HG03097 (cell line): Measurements from ENCODE around the gene KCNMB3.
A peak's percentile ranks its signal among the peaks of the same experiment; 100 is the strongest.
"Not testable (repeated sequence)": the region's sequence is repeated elsewhere in the genome, so short reads cannot be mapped to it uniquely, and the experiment has no call there.

Source experiments
- ATAC-seq: cut with Tn5 transposase; IDR thresholded peaks from one replicate; pipeline ENCODE4 v1.9.1; 2021; ENCODE audit not compliant: unreplicated experiment, low FRiP score

Gene KCNMB3

GRCh38 chr3:179265092-179265491 is 14.2 kb upstream of the KCNMB3 start:
- no peak for ATAC-seq

GRCh38 chr3:179264449-179264848 is 13.5 kb upstream of the KCNMB3 start:
- ATAC-seq = no peak

GRCh38 chr3:179263134-179263533 is 12.2 kb upstream of the KCNMB3 start:
- ATAC-seq = no peak

GRCh38 chr3:179260949-179261765 is 10.2 kb upstream of the KCNMB3 start:
- peak; percentile 91 for ATAC-seq

GRCh38 chr3:179259959-179260756 is 9.2 kb upstream of the KCNMB3 start:
- ATAC-seq = not testable (repeated sequence)

DNA sequence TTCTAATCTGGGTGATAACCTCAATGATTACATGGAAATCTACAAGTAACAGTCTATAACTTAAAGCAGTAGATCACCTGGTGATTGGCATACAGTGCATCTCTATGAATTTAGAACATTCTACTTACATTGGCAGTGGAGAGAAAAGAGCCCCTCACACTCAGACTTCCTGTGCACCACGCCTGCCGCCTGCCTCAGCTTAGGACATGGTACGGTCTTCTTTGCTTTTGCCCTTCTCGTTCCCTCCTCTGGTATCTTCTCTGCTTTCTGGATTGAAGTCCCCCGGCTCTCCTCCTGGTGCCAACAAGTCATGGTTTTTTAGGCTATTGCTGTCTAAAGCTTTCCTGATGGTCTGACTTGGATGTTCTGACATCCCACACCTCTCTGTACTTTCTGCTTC is 7.9 kb upstream of the KCNMB3 start:
- ATAC-seq = no peak

DNA sequence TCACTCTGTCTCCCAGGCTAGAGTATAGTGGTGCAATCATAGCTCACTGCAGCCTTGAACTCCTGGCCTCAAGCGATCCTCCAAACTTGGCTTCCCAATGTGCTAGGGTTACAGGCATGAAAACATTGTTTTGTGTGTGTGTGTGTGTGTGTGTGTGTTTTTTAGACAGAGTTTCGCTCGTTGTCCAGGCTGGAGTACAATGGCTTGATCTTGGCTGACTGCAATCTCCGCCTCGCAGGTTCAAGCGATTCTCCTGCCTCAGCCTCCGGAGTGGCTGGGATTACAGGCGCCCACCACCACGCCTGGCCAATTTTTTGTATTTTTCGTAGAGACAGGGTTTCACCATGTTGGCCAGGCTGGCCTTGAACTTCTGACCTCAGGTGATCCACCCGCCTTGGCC is 6.8 kb upstream of the KCNMB3 start:
- not testable (repeated sequence) for ATAC-seq

DNA sequence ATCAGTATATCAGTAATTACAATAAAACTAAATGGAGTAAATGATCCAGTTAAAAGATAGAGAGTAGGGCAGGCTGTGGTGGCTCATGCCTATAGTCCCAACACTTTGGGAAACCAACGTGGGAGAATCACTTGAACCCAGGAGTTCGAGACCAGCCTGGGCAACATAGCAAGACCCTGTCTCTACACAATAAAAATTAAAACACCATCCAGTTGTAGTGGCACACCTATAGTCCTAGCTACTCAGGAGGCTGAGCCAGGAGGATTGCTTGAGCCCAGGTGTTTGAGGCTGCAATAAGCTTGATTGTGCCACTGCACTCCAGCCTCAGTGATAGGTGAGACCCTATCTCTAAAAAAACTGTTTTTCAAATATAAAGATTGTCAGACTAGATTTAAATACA is 5.9 kb upstream of the KCNMB3 start:
- ATAC-seq = no peak

- ATAC-seq = no peak
These were observed 3.5 kb downstream of the KCNMB3 start for GRCh38 chr3:179247289-179248015.

GRCh38 chr3:179244878-179245277 is 6.0 kb downstream of the KCNMB3 start:
- no peak for ATAC-seq

DNA sequence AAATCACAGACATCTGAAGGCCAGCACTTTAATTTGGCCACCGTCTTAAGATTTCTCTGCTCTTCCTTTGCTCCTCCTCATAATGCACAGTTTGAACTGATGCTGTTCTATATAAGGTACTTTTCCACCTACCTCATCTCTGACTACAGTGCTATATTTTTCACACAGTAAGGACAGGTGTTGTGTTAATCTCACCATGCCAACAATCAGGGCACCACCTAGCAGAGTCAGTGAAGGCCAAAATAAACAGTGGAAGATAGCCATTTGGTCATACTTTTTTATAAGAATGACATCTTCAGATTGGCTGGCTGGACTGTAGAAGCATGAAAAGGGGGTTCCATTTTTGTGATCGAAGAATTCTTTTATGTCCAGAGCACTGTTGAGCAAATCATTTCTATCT is 8.1 kb downstream of the KCNMB3 start:
- not testable (repeated sequence) for ATAC-seq

DNA sequence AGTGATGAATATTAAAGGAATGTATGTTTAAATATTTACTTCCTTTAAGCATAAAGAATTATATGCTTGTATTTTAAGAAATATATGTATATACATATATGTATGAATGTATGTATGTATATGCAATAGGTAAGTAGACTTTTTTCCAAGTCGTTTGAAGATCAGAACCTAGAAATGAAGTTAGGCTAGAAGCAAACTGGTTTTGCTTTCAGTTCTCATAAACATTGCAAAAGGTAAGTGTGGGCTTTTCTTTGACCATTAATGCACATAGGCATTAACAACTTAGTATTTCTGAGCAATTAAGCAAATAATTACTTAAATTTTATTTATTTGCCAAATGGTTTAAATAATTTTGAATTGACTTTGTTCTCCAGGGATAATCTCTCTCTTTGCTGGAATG is 10.6 kb downstream of the KCNMB3 start:
- ATAC-seq = not testable (repeated sequence)

- peak; percentile 65 for ATAC-seq
These were observed 14.1 kb downstream of the KCNMB3 start for GRCh38 chr3:179236669-179237301.

DNA sequence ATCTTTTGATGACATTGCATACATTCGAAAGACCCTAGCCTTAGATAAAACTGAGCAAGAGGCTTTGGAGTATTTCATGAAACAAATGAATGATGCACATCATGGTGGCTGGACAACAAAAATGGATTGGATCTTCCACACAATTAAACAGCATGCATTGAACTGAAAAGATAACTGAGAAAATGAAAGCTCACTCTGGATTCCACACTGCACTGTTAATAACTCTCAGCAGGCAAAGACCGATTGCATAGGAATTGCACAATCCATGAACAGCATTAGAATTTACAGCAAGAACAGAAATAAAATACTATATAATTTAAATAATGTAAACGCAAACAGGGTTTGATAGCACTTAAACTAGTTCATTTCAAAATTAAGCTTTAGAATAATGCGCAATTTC is 16.7 kb downstream of the KCNMB3 start:
- ATAC-seq = no peak

GRCh38 chr3:179233043-179233442 is 17.9 kb downstream of the KCNMB3 start:
- no peak for ATAC-seq

- no peak for ATAC-seq
These were observed 21.7 kb downstream of the KCNMB3 start for GRCh38 chr3:179229177-179229576.

- no peak for ATAC-seq
These were observed 23.6 kb downstream of the KCNMB3 start for GRCh38 chr3:179227349-179227748.

DNA sequence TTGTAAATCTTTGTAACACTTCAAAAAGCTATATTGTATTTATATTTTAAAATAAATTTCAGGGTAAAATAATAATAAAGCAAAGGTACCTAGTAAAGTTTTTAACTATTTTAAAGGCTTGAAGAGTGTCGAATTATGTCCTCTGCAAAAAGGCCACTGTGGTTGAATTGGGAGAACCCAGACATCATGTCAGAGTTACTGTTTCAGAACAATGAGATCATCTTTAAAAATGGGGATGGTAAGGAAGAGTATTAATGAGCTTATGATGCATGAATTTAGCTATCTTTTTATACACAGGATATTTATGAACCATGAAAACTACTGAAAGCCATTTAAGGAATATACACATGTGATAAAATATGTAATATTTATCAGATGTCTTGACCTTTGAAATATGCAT is 26.3 kb downstream of the KCNMB3 start:
- no peak for ATAC-seq

GRCh38 chr3:179223548-179223947 is 27.4 kb downstream of the KCNMB3 start:
- ATAC-seq = no peak

GRCh38 chr3:179218213-179218612 is 32.7 kb downstream of the KCNMB3 start:
- ATAC-seq = not testable (repeated sequence)

GRCh38 chr3:179215550-179215949 is 35.4 kb downstream of the KCNMB3 start:
- ATAC-seq = not testable (repeated sequence)
